Urothelium cell line (cell line): ENCODE data around the gene SPEM2.
A peak's percentile ranks its signal among the peaks of the same experiment; 100 is the strongest.
"Not testable (repeated sequence)": the region's sequence is repeated elsewhere in the genome, so short reads cannot be mapped to it uniquely, and the experiment has no call there.

ENCODE experiments used
- DNase-seq: peaks from one replicate; pipeline ENCODE4 v3.0.0; 2011; ENCODE audit warnings: low spot score, mixed read lengths
- FAIRE-seq: peaks from 2 replicates; lab custom pipeline; 2011; peaks lifted over from hg19 to GRCh38; lab: Jason Lieb, UNC

Gene SPEM2

GRCh38 chr17:7468290-7468689 is 42.9 kb downstream of the SPEM2 start:
- FAIRE-seq (no peak), DNase-seq (no peak)

- FAIRE-seq (no peak), DNase-seq (no peak)
Measured at GRCh38 chr17:7468804-7469389, 43.5 kb downstream of the SPEM2 start.

DNA sequence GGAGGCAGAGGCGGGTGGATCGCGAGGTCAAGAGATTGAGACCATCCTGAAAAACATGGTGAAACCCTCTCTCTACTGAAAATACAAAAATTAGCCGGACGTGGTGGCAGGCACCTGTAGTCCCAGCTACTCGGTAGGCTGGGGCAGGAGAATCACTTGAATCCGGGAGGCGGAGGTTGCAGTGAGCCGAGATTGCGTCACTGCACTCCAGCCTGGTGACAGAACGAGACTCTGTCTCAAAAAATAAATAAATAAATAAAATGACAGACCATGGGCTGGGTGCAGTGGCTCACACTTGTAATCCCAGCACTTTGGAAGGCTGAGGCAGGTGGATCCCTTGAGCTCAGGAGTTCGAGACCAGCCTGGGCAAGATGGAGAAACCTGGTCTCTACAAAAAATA is 44.4 kb downstream of the SPEM2 start:
- FAIRE-seq, DNase-seq: not testable (repeated sequence)

DNA sequence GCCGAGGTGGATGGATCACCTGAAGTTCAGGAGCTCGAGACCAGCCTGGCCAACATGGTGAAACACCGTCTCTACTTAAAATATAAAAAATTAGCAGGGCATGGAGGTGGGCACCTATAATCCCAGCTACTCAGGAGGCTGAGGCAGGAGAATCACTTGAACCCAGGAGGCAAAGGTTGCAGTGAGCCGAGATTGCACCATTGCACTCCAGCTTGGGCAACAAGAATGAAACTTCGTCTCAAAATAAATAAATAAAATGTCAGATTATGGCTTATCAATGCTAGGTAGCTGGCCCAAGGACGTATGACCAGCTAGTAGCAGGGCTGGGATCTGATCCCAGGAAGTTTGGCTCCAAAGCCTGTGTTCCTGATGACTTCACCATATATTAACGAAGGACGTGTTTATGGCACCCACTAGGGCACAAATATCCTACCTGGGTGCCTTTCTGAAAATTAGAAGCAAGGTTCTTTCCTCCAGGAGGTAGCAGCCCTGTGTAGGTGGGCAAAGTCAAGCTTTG is 45.1 kb downstream of the SPEM2 start:
- DNase-seq, FAIRE-seq: not testable (repeated sequence)

DNA sequence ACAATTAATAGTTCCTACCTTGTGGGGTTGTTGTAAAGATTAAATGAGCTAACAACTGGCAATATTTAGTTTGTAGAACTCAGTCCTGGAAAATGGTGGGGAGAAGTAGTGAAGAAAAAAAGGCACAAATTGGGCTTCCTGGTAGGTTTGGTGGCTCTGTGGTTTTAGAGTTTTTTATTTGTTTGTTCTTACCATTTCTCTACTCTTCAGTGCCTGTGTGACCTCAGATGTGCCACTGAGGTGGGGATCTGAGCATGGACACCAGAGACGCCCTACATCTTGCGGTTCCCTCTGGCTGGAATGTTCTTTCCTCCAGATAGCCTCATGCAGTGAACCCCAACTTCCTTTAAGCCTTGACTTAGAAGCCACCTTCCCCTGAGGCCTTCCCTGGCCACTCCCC is 46.3 kb downstream of the SPEM2 start:
- FAIRE-seq (no peak), DNase-seq (no peak)

DNA sequence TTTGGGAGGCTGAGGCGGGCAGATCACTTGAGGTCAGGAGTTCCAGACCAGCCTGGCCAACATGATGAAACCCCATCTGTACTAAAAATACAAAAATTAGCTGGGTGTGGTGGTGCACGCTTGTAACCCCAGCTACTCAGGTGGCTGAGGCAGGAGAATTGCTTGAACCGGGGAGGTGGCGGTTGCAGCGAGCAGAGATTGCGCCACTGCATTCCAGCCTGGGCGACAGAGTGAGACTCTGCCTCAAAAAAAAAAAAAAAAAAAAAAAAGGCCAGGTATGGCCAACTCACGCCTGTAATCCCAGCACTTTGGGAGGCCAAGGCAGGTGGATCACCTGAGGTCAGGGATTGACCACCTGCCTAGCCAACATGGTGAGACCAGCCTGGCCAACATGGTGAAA is 49.4 kb downstream of the SPEM2 start:
- DNase-seq, FAIRE-seq: not testable (repeated sequence)

GRCh38 chr17:7475764-7476422 is 50.5 kb downstream of the SPEM2 start:
- no peak for FAIRE-seq
- no peak for DNase-seq

DNA sequence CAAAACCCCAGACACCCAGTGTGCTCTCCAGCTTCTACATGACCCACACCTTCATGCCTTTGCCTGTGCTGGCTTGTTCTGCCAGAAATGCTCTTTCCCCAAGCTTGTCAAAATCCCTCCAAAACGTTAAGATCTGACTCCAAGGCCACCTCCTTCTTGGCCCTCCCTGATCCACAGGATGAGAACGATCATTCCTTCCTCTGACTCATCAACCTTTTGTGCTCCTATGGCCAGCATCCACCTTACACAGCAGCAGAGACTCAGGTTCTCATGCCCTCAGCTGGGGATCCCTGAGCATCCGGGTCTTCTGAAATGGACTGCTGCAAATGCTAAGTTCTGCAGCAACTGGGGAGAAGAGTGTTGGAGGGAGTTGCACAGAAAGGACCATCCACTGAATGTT is 51.1 kb downstream of the SPEM2 start:
- peak; percentile 14 for DNase-seq
- no peak for FAIRE-seq

DNA sequence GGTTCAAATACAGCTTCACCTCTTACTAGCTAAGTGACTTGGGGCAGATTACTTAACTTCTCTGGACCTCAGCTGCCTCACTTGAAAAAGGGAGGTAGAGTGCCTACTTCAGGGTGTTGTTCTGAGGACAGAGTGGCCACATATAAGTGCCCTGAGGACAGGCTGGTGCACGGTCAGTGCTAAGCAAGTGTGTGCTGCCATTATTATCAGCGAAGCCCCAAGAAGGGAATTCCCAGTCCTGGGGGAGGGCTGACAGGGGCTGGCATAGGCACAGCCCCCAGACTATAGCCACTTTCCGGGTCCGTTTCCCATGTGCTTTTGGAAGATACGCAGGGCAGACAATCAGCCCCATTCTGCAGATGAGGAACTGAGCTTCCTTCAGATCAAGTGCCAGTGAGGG is 51.5 kb downstream of the SPEM2 start:
- FAIRE-seq (no peak), DNase-seq (no peak)
